Right lobe of liver (tissue), 4 donors: ENCODE data around the gene SNW1.
A peak's percentile ranks its signal among the peaks of the same experiment; 100 is the strongest.

Experiments used
- CTCF ChIP-seq, 4 donors: fragments of 200-600 bp in 3 of 4; fragments of 450-650 bp in 1 of 4; IDR thresholded peaks; one replicate each; pipeline versions ENCODE4 v1.5.1 to v1.8.0; 2016 to 2022; ENCODE audit warnings: antibody characterized with exemption in 4 of 4, mild to moderate bottlenecking in 2 of 4
- POLR2A ChIP-seq: fragments of 450-650 bp; IDR thresholded peaks from one replicate; pipeline ENCODE4 v1.6.1; 2017; ENCODE audit warnings: antibody characterized with exemption, mild to moderate bottlenecking
- donor health status: DM: no; HTN: no; CAD: no.
- donor health status: DM: no; HTN: no; CAD: no.
- donor health status: DM: no; HTN: yes; CAD: no.

- TF ChIP-seq CTCF (IDR thresholded peaks at IDR 0.05) (peak in 2 of 4 donors; percentile 20 to 27), POLR2A (peak; percentile 85)
Observed at GRCh38 chr14:77799863-77800730, 39.1 kb upstream of the SNW1 start, which contains the start of gene ADCK1.
